ENCODE measurements around the gene SON.
A peak's percentile ranks its signal among the peaks of the same experiment; 100 is the strongest.
"Not testable (repeated sequence)": the region's sequence is repeated elsewhere in the genome, so short reads cannot be mapped to it uniquely, and the experiment has no call there.

SON gene, protein sequence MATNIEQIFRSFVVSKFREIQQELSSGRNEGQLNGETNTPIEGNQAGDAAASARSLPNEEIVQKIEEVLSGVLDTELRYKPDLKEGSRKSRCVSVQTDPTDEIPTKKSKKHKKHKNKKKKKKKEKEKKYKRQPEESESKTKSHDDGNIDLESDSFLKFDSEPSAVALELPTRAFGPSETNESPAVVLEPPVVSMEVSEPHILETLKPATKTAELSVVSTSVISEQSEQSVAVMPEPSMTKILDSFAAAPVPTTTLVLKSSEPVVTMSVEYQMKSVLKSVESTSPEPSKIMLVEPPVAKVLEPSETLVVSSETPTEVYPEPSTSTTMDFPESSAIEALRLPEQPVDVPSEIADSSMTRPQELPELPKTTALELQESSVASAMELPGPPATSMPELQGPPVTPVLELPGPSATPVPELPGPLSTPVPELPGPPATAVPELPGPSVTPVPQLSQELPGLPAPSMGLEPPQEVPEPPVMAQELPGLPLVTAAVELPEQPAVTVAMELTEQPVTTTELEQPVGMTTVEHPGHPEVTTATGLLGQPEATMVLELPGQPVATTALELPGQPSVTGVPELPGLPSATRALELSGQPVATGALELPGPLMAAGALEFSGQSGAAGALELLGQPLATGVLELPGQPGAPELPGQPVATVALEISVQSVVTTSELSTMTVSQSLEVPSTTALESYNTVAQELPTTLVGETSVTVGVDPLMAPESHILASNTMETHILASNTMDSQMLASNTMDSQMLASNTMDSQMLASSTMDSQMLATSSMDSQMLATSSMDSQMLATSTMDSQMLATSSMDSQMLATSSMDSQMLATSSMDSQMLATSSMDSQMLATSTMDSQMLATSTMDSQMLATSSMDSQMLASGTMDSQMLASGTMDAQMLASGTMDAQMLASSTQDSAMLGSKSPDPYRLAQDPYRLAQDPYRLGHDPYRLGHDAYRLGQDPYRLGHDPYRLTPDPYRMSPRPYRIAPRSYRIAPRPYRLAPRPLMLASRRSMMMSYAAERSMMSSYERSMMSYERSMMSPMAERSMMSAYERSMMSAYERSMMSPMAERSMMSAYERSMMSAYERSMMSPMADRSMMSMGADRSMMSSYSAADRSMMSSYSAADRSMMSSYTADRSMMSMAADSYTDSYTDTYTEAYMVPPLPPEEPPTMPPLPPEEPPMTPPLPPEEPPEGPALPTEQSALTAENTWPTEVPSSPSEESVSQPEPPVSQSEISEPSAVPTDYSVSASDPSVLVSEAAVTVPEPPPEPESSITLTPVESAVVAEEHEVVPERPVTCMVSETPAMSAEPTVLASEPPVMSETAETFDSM (N-terminal part only)

DNA sequence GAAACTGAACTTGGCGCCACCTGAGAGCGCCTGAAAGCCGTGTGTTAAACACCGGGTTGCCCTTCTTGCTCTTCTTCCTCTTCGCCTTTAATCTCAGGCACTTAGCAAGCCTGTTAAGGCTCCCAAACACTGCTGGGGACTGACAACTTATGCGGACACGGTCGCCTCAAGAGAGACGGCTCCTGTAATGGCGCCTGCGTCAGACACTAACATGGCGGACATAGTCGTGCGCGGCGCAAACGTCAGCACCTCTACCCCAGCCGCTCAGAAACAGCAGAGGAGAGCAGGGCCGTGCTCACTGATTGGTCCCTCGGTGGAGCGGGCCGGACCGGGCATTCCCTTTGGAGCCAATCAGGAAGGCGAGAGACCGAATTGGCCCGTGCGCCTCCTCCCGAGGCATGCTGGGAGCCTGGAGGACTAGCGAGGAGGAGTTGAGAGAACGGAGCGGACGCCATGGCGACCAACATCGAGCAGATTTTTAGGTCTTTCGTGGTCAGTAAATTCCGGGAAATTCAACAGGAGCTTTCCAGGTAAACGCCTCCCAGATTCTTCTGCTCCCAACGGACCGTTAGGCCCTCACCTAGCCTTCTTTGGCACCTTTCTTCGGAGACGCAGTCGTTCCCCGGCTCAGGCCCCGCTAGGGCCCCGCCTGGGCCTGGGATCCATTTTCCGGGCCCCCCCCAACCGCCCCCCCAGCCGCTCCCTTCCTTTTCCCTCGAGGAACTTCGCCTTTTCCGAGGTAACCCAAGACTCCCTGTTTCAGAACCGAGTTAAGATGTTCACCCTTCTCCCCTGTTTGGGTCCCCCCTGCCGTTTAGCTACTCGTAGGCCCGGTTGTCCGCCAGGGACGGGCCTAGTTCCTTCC, at the start of gene SON:
Gene SON, plus strand, starts transcription at position 399 of the 865 bp plus-strand sequence. Its CDS starts 55 bp downstream, at position 454.
- DNase-seq (ENCODE audit: low spot score) = peak; percentile 99

DNA sequence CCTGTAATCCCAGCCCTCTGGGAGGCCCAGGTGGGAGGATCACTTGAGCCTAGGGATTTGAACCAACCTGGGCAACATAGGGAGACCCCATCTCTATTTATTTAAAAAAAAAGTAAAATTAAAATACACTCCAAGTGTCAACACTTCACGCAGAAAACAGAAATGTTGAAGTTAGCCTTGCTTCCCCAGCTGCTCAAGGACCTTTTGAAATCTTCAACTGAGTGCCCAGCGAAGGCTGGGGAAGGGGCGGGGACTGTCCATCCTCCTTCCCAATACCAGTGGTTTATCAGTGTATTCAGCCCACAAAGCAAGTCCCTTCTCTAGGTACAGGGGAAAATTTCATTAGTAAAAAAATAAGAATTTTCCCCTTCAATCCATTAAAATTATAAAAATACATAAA, 49.1 kb upstream of the SON start:
- DNase-seq (ENCODE audit: low spot score) = no peak

DNA sequence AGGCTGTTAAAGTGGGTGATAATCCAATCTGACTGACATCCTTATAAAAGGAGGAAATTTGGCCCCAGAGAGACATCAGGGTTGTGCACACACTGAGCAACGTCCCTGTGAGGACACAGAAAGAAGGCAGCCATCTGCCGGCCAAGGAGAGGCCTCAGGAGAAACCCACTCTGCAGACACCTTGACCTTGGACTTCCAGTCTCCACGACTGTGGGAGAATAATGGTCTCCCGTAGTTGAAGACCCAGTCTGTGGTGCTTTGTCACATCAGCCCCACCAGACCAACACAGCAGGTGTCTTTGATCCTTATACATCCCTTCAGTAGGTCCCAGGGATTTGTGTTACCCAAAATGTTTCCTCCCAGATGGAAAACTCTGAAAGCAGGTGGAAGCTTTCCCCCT, 47.1 kb upstream of the SON start:
- no peak for DNase-seq (ENCODE audit: low spot score)

DNA sequence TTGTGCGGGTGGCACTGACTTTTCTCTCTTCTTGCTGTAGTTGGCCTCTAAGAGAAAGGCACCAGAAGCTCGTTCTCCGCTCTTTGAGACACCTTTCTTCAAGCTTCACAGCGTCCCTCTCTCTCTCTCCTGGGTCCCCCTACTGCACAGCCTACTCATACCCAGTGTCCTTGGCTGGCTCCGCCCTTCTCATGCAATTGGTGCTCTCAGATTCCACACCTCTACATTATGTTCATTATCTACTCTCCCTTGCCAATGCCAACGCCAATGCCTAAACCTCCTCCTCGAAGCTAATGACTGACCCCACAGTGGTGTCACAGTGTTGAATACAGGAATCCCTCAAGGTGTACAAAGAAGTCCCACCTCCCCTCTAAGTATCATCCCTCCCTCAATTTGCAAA, 46.5 kb upstream of the SON start:
- no peak for DNase-seq (ENCODE audit: low spot score)

DNA sequence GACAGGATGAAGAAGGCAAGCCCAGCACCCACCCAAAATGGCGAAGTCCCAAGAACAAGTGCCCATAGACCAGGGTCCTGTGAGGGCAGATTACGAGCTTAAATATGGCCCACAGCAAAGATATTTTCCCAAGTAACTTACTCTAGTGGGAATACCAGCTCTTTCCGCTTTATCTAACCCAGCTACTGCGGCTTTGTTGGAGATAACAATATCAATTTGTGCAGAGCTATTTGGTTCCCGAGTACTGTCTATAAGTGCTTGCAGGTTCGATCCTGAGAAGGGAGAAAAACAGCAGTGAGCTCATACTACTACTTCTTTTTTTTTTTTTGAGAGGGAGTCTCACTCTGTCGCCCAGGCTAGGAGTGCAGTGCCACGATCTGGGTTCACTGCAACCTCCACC, 37.0 kb upstream of the SON start:
- no peak for DNase-seq (ENCODE audit: low spot score)

DNA sequence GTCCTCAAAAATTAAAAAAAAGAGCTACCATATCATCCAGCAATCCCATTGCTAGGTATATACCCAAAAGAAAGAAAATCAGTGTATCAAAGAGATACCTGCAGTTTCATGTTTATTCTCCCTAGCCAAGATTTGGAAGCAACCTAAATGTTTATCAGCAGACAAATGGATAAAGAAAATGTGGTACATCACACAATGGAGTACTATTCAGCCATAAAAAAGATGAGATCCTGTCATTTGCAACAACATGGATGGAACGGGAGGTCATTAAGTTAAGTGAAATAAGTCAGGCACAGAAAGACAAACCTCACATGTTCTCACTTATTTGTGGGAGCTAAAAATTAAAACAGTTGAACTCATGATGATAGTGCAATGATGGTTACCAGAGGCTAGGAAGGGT, 35.8 kb upstream of the SON start:
- DNase-seq (ENCODE audit: low spot score) = not testable (repeated sequence)

DNA sequence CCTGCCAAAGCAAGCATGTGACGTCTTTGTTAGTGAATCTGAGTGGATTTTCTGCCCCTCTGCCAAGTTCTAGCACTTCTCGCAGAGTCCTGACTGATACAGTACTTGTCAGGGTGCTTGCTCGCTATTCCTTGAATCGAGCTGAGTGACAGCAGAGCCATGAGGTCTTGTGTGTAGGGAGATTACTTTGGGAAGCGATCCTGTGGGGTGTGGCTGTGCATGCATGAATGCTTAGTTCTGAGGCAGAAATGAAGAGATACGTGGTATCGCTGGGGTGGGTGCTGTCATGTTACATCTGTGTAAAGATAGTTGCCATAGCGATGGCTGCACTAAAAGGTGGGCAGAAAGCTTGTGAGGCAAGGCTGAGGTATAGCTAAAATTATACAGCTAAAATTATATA, 32.0 kb upstream of the SON start:
- DNase-seq (ENCODE audit: low spot score) = no peak

DNA sequence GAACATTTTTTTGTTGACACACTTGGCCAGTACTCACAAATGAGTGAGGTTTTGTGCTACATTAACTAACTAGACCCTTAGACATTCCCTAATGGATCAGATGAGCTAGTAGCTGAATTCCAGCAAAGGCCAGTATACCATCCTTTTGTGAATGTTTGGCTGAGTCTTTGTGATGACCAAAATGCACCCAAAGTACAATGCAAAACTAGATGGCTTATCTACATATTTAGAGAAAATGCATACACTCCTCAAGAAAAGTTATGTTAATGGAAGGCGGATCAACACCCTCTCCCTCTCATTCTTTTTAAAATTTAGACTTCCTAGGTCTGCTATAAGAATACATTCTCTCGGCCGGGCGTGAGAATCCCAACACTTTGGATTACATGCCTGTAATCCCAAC, 31.2 kb upstream of the SON start:
- DNase-seq (ENCODE audit: low spot score) = no peak

DNA sequence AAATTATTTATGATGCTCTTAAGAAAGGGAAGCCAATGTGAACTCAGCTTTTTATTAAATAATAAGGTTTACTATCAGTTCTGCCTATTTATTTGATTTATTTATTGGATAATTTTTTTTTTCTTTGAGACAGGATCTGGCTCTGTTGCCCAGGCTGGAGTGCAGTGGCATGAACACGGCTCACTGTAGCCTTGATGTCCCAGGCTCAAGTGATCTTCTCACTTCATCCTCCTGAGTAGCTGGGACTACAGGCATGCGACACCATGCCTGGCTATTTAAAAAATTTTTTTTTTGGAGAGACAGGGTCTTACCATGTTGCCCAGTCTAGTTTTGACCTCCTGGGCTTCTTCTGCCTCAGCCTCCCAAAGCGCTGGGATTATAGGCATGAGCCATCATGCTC, 30.4 kb upstream of the SON start:
- DNase-seq (ENCODE audit: low spot score) = no peak

DNA sequence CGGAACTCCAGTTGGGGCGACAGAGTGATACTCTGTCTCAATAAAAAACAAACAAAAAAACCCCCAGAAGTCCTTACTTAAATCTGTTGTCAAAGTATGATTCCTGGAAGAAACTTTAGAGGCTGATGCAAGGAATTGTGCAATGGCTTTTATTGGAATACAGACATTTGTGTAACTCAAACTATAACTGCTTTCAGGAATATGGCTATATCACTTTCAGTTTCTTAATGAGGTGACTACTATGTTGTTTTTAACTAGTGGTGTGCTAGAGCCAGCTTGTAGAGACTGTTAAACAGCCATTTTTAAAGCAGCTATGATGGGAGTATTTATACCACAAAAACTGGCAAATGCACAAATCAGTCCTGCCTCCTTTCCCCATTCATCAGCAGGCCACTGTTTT, 28.6 kb upstream of the SON start:
- no peak for DNase-seq (ENCODE audit: low spot score)

DNA sequence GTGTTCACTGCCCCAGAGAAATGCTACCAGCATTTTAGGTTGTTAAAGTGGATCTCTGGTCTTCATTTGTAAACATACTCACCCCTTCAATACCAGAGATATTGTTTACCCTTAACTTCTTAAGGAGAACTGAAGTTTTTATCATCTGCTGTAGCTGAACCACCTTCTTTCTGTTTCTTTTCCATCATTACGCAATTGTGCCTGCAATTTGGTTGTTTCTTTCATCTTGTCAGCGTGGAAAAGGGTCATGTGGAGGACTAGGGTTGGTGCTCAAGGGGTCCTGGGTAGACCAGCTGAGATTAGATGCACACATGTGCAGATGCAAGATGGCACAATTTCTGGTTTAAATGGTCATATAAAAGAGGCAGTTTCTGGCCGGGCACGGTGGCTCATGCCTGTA, 23.9 kb upstream of the SON start:
- no peak for DNase-seq (ENCODE audit: low spot score)

DNA sequence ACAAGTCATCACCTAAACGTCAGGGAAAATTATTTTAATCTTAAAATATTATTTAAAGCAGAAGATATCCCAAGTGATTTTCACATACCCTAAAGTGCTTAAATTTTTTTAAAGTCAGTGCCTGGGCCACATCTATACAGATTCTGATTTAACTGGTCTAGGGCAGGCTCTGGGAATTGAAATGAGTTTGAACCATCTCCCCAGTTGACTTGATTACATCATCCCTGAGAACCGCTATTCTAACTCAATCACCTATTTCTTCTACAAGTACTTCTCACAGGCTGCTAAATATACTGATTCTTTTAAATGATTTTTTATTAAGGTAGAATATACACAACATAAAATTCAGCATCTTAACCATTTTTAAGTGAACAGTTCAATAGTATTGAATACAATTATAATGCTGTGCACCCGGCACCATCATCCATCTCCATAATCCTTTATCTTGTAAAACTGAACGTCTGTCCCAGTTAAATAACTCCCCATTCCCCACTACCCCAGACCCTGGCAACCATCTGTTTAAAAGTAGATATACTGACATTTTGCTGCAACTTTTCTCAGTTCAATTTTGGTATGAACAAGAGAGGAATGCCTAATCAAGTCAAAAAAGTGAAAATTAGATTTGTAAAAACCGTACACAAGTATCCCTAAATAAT, 20.4 kb upstream of the SON start:
- no peak for DNase-seq (ENCODE audit: low spot score)

DNA sequence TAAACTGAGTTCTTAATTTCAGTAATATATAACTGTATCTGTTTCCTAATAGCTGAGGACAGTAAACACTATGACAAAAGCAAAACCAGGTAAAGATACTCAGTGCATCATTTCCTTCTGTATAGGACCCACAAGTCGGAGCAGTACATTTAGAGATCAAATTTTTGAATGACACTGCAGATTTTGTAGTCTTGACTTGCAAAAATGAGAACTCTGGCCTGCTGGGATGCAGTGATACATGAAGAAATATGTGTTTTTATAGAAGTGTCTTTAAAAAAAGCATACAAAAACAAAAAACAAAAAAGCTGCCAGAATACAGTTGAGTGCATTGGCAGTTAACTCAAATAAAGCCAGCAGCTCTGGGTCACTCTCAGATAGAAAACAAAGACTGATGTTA, 19.9 kb upstream of the SON start:
- DNase-seq (ENCODE audit: low spot score) = no peak

DNA sequence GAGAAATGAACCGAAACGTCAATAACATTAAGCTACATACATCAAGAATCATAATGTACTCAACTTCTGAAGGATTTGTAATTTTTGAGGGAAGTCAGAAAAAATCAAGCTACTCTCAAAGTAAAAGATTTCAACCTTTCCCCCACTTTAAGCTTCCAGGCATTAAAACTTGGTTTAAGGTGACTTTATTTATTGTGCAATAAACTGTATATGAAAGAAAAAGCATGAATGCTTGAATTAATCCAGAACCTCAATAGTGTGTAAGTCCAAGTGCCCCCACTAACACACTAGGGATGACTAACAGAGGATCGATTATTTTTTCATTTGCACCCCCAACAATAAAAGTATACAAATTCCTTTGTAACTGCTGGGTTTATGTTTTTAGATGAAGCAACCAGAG, 11.8 kb upstream of the SON start:
- no peak for DNase-seq (ENCODE audit: low spot score)

DNA sequence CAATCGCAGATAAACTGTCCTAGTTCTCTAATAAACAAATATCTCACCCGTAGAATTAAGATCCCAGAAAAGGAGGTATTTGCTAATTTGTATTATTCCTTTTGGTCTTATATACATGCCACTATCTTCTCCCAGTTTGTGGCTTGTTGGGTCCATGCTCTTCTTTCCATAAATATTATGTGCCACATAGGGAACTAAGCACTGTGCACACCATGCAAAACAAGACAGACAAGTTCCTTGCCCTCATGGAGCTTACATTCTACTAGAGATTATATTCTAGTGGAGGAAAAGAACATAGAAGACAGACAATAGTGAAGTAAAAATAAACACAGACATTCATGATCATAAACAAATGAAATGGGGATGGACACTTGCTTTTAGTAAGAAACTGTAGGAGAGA, 5.6 kb upstream of the SON start:
- no peak for DNase-seq (ENCODE audit: low spot score)

DNA sequence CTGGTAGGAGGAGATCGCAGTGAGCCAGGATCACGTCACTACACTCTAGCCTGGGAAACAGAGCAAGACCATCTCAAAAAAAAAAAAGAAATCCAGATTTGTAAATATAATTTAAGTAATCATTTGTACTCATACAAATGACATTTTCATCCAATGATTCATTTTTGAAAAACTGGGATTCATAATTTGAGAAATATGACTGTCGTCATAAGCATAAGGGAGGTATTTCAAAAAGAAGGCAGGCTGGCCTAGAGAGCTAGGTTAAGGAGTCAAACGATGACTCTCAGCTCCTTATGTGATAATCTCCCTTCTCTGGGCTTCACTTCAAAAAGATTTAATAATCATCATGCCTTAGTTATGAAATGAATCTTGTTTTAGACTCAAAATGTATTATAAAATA, 3.2 kb upstream of the SON start:
- no peak for DNase-seq (ENCODE audit: low spot score)

DNA sequence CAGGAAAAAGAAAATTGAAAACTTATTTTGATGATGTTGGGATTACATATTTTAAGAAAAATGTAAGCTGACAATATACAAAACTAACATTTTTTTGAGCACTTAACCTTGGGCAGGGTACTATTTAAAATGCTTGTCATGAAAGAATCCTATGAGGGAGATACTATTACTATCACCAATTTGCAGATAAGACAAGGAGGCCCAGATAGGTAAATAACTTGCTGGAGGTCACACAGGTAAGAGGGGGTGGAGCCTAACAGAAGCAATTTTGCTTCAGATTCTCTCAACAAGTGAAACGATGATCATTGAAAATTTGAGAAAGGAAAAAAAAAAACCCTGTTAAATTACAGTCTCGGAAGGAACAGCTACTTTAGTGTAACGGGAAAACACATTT, 2.1 kb upstream of the SON start:
- DNase-seq (ENCODE audit: low spot score) = no peak

DNA sequence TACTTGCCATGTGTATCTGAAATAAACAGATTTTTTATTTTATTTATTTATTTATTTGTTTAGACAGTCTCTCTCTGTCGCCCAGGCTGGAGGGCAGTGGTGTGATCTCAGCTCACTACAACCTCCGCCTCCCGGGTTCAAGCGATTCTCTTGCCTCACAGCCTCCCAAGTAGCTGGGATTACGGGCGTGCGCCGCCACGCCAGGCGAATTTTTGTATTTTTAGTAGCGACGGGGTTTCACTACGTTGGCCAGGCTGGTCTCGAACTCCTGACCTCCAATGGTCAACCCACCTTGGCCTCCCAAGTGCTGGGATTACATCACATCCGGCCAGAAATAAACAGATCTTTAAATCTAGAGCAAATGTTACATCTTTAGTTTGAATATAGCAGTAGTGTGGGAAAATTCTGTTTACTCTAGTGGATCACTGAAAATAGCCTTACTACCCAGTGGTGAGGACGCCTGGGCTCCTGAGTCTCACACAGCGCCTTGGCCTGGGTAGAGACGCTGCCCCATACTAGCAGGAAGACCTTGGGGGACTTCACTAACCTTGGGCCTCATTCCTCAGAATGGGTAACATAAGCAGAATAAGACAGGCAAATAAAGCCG, 1.6 kb upstream of the SON start:
- DNase-seq (ENCODE audit: low spot score) = peak; percentile 41

DNA sequence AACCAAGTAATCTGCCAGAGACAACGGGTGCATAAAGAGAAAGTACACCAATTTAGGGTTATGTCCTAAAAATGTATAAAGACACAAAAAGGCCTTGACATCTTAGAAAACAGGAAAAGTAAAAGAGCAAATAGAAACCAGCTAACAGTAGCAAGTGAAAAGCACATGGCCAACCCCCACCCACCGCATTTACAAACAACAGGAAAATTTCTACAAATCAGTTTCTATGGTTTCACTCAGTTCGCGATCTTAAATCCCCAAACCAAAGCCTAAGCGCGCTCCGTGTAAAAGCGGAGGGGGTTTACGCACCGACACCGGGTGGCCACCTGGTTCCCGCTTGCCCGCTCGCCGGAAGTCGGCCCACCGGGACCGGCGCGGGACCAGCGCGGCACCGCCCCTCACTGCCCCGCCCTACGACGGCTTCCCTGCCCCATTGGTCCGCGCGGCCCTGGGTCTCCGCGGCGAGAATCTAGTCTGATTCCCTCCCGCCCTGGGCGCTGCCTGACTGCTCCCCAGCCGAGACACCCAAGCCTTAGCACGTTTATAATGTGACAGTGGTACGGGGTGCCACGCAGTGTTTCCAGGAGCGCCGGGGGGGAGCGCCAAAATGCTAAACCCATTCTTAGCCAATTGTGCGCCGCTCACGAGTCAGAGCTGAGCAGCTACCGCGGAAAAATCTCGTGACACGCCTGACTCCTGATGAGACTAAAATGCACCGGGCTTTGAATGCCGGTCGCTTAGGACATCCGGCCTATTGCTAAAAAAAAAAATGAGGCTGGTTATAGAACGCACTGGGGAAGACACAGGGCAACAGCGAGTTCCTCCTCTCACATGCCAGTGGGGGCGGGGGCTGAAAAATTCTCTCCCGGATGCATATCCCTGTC, 840 bp upstream of the SON start, which contains the start of gene GART:
Gene GART, minus strand, starts transcription at position 362 of the 884 bp plus-strand sequence. CDS start 2,802 bp downstream, outside the sequence.
- peak; percentile 76 for DNase-seq (ENCODE audit: low spot score)
